Omental fat pad (tissue), 4 donors: Measurements from ENCODE around the gene SMPD1. TPM values are rescaled to one million over a fixed set of nuclear protein-coding genes. Genes with fewer than 3 reads are reported as not detected.
A peak's percentile ranks its signal among the peaks of the same experiment; 100 is the strongest.

Source experiments
- ATAC-seq: fragments of 150-250 bp; one replicate; pipeline ENCODE4 v1.9.1; 2016; ENCODE audit warnings: mild to moderate bottlenecking, moderate library complexity; ENCODE audit not compliant: low FRiP score
- DNase-seq: peaks from one replicate; pipeline ENCODE4 v3.0.0-alpha.2; 2019; ENCODE audit warnings: low spot score
- CTCF ChIP-seq, 3 donors: fragments of 450-650 bp; IDR thresholded peaks; one replicate each; pipeline ENCODE4 v1.5.1; 2016 to 2017; ENCODE audit warnings: antibody characterized with exemption in 3 of 3, mild to moderate bottlenecking in 3 of 3, moderate library complexity in 2 of 3
- total RNA-seq, 4 donors: library from RNA; depleted of rRNA; stranded (reverse); fragments of >200 nt; gene quantifications; one replicate each; pipeline ENCODE4 v1.1.0, GENCODE V29; 2016

The SMPD1 gene
- 10 to 100 TPM; 21.4 to 23.7 (median 22.5) TPM for total RNA-seq

- no peak for TF ChIP-seq CTCF (IDR thresholded peaks at IDR 0.05)
- ATAC-seq = peak; percentile 95
- peak; percentile 70 for DNase-seq
These were observed at the start of gene SMPD1 for GRCh38 chr11:6389905-6390717. SMPD1 (plus strand) TSS chr11:6390474; CDS start chr11:6390599, 125 bp downstream.

- no peak for ATAC-seq
- no peak for TF ChIP-seq CTCF (IDR thresholded peaks at IDR 0.05)
- DNase-seq = no peak
These were observed 44.9 kb upstream of the SMPD1 start for GRCh38 chr11:6345366-6345765.

- TF ChIP-seq CTCF (IDR thresholded peaks at IDR 0.05) = no peak
- DNase-seq (no peak), ATAC-seq (no peak)
These were observed 40.2 kb upstream of the SMPD1 start for GRCh38 chr11:6350043-6350442.

GRCh38 chr11:6350486-6350885 is 39.8 kb upstream of the SMPD1 start:
- no peak for TF ChIP-seq CTCF (IDR thresholded peaks at IDR 0.05)
- ATAC-seq (no peak), DNase-seq (no peak)

GRCh38 chr11:6351782-6352382 is 38.4 kb upstream of the SMPD1 start:
- DNase-seq (no peak), ATAC-seq (no peak)
- TF ChIP-seq CTCF (IDR thresholded peaks at IDR 0.05) = no peak

- DNase-seq = peak; percentile 27
- peak in 1 of 3 donors; percentile 57 for TF ChIP-seq CTCF (IDR thresholded peaks at IDR 0.05)
- ATAC-seq = peak; percentile 49
These were observed 36.8 kb upstream of the SMPD1 start for GRCh38 chr11:6353367-6353987.
